Transverse colon (tissue), 1 donor: ENCODE results near the gene CFAP52.

Source experiments
- EP300 ChIP-seq: sonication (generic); formaldehyde crosslinking; IDR thresholded peaks from one replicate; pipeline ENCODE4 v1.6.1; 2017; ENCODE audit warnings: antibody characterized with exemption, low read depth
- POLR2A ChIP-seq: fragments of 450-650 bp; IDR thresholded peaks from one replicate; pipeline ENCODE4 v1.6.1; 2016; ENCODE audit warnings: antibody characterized with exemption, mild to moderate bottlenecking, moderate library complexity

GRCh38 chr17:9553181-9553580, 23.3 kb upstream of the CFAP52 start:
- TF ChIP-seq POLR2A = no peak
- no peak for TF ChIP-seq EP300
